Vagina (tissue), 2 donors: ENCODE data around the gene DOCK4. TPM values are rescaled to one million over a fixed set of nuclear protein-coding genes. Genes with fewer than 3 reads are reported as not detected.

Experiments
- DNase-seq, 2 donors: peaks; one replicate each; pipeline ENCODE4 v3.0.0-alpha.2; 2017; ENCODE audit errors: extremely low spot score in 2 of 2
- H3K27ac ChIP-seq: fragments of 200-600 bp; sonication (generic); one replicate; pipeline ENCODE4 v1.5.1; 2019
- H3K27me3 ChIP-seq: fragments of 200-600 bp; sonication (generic); one replicate; pipeline ENCODE4 v1.5.1; 2019
- H3K36me3 ChIP-seq, 2 donors: fragments of 200-600 bp; sonication (generic); one replicate each; pipeline ENCODE4 v1.5.1; 2017 to 2019
- H3K4me1 ChIP-seq: fragments of 200-600 bp; sonication (generic); one replicate; pipeline ENCODE4 v1.5.1; 2019
- H3K4me3 ChIP-seq, 2 donors: fragments of 200-600 bp; sonication (generic); 1 replicate in 1 of 2; 2 replicates in 1 of 2; pipeline ENCODE4 v1.5.1; 2016 to 2019
- H3K9me3 ChIP-seq: fragments of 200-600 bp; sonication (generic); one replicate; pipeline ENCODE4 v1.5.1; 2019
- POLR2A ChIP-seq, 2 donors: fragments of 450-650 bp; IDR thresholded peaks; one replicate each; pipeline ENCODE4 v1.6.1; 2017; ENCODE audit warnings: antibody characterized with exemption in 2 of 2, mild to moderate bottlenecking in 2 of 2, moderate library complexity in 2 of 2
- POLR2AphosphoS5 ChIP-seq, 2 donors: sonication (generic); formaldehyde crosslinking; IDR thresholded peaks; one replicate each; pipeline ENCODE4 v1.9.0; 2017; ENCODE audit warnings: antibody characterized with exemption in 2 of 2, mild to moderate bottlenecking in 2 of 2, low read depth in 1 of 2; ENCODE audit not compliant: insufficient read depth in 1 of 2
- intact Hi-C: fragments of 100-400 bp; cut with DNase I; formaldehyde crosslinking; loops from one replicate; pipeline ENCODE4 v1.15.1; 2023
- total RNA-seq: library from RNA; depleted of rRNA; stranded (reverse); fragments of >200 nt; gene quantifications from one replicate; pipeline ENCODE4 v1.2.3, GENCODE V29; 2016
- TF ChIP-seq, protein P1 (sequence below), 3 experiments: fragments of 450-650 bp in 2 of 3; fragments of 200-600 bp in 1 of 3; sonication (generic) in 1 of 3; IDR thresholded peaks; one replicate each; pipeline ENCODE4 v1.5.1; 2017 to 2019; ENCODE audit warnings: antibody characterized with exemption in 3 of 3, mild to moderate bottlenecking in 2 of 3, moderate library complexity in 2 of 3

DOCK4 gene
- total RNA-seq, 1 donor from 2014 or later = 40.3 TPM

GRCh38 chr7:112038353-112038752, 167.8 kb downstream of the DOCK4 start:
- H3K9me3 ChIP-seq = no peaks in the 10 kb centered on the region
- no peak for DNase-seq
- intact Hi-C loops = no loop called here

DNA sequence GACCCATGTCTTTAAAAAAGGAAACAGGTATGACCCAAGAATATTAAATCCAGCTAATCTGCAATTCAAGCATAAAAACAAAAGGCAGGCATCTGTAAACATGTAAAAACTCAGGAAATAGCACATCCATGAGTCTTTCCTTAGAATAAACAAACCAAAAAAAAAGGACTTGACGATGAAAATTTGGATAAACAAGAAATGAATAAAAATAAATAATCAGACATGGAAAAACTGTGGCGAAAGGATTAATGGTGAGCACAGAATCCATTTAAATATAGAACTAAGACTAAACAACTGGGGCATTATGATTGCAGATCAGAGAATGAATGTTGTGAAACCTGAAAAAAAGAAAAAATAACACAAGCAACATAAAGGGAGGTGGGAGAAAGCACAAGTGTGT, 170.1 kb downstream of the DOCK4 start:
- Histone ChIP-seq H3K4me3 (no peak overlapping the region), H3K27me3 (no peaks in the 10 kb centered on the region), H3K27ac (no peak overlapping the region), H3K9me3 (no peaks in the 10 kb centered on the region), H3K4me1 (no peaks in the 10 kb centered on the region), H3K36me3 (no peaks in the 10 kb centered on the region)
- intact Hi-C loops = no loop called here
- TF ChIP-seq, protein P1, sequence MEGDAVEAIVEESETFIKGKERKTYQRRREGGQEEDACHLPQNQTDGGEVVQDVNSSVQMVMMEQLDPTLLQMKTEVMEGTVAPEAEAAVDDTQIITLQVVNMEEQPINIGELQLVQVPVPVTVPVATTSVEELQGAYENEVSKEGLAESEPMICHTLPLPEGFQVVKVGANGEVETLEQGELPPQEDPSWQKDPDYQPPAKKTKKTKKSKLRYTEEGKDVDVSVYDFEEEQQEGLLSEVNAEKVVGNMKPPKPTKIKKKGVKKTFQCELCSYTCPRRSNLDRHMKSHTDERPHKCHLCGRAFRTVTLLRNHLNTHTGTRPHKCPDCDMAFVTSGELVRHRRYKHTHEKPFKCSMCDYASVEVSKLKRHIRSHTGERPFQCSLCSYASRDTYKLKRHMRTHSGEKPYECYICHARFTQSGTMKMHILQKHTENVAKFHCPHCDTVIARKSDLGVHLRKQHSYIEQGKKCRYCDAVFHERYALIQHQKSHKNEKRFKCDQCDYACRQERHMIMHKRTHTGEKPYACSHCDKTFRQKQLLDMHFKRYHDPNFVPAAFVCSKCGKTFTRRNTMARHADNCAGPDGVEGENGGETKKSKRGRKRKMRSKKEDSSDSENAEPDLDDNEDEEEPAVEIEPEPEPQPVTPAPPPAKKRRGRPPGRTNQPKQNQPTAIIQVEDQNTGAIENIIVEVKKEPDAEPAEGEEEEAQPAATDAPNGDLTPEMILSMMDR (IDR thresholded peaks at IDR 0.05) = no peak
- TF ChIP-seq POLR2A (IDR thresholded peaks at IDR 0.05) = no peak
- no peak for TF ChIP-seq POLR2AphosphoS5 (IDR thresholded peaks at IDR 0.05; ENCODE audit: insufficient read depth in 1 of 2, low read depth in 1 of 2)
- no peak for DNase-seq

More at GRCh38 chr7:112038353-112038752, 167.8 kb downstream of the DOCK4 start:
- TF ChIP-seq POLR2A (IDR thresholded peaks at IDR 0.05) (no peak), POLR2AphosphoS5 (IDR thresholded peaks at IDR 0.05; ENCODE audit: insufficient read depth in 1 of 2, low read depth in 1 of 2) (no peak)
- TF ChIP-seq, protein P1 (IDR thresholded peaks at IDR 0.05) = no peak
- Histone ChIP-seq H3K27ac (no peak overlapping the region), H3K36me3 (no peaks in the 10 kb centered on the region), H3K4me3 (no peak overlapping the region), H3K4me1 (no peaks in the 10 kb centered on the region), H3K27me3 (no peaks in the 10 kb centered on the region)

DNA sequence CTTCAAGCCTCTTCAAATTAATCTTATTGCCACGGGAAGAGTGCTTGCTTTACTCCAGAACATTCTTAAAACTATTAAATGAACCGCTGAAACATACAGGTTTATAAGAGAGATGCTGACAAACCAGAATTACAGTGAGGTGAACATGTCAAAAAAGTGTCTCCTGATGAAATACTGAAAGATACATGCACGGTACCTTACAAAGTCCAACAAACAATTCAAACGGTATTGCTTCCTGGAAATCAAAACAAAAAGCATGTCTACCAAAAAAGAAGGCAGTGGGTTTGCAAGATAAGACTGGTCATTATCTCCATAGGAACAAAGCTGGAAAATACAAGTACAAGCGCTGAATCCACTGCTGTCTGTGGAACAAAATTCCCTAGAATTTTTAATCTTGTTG, 174.5 kb downstream of the DOCK4 start:
- DNase-seq = no peak
- intact Hi-C loops = no loop called here
- Histone ChIP-seq H3K4me1 (no peaks in the 10 kb centered on the region), H3K27me3 (no peaks in the 10 kb centered on the region), H3K36me3 (no peaks in the 10 kb centered on the region), H3K27ac (no peak overlapping the region), H3K4me3 (no peak overlapping the region), H3K9me3 (no peaks in the 10 kb centered on the region)
- TF ChIP-seq, protein P1 (IDR thresholded peaks at IDR 0.05) = no peak
- TF ChIP-seq POLR2AphosphoS5 (IDR thresholded peaks at IDR 0.05; ENCODE audit: insufficient read depth in 1 of 2, low read depth in 1 of 2) = no peak
- TF ChIP-seq POLR2A (IDR thresholded peaks at IDR 0.05) = no peak

DNA sequence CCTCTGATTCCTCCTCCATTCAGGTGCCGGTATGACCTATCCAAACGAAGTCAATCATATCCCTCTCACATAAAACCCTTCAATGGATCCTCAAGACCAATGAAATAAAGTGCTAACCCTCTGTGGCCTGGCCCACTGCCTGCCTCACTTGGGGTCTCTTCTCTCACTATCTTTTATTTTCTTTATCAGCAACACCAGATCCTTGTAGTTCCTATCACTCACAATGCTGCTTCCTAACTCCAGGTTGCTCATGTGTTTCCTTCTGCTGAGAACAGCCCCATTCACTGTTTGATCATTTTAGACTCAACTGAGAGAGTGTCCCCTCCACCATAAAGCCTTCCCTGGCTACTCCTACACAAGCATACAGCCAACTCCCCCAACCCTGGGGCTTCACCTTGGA, 180.6 kb downstream of the DOCK4 start:
- no peaks in the 10 kb centered on the region for H3K9me3 ChIP-seq
- H3K27me3 ChIP-seq = no peaks in the 10 kb centered on the region
- H3K36me3 ChIP-seq = no peaks in the 10 kb centered on the region
- TF ChIP-seq, protein P1 (IDR thresholded peaks at IDR 0.05) = no peak
- TF ChIP-seq POLR2AphosphoS5 (IDR thresholded peaks at IDR 0.05; ENCODE audit: insufficient read depth in 1 of 2, low read depth in 1 of 2) = no peak
- no peak for TF ChIP-seq POLR2A (IDR thresholded peaks at IDR 0.05)
- no peak overlapping the region for H3K4me3 ChIP-seq
- no peak for DNase-seq
- H3K4me1 ChIP-seq = no peaks in the 10 kb centered on the region
- intact Hi-C loops = no loop called here
- no peak overlapping the region for H3K27ac ChIP-seq

- intact Hi-C loops = no loop called here
- no peaks in the 10 kb centered on the region for H3K9me3 ChIP-seq
- no peak overlapping the region for H3K27ac ChIP-seq
- TF ChIP-seq, protein P1 (IDR thresholded peaks at IDR 0.05) = no peak
- TF ChIP-seq POLR2A (IDR thresholded peaks at IDR 0.05) = no peak
- no peak for TF ChIP-seq POLR2AphosphoS5 (IDR thresholded peaks at IDR 0.05; ENCODE audit: insufficient read depth in 1 of 2, low read depth in 1 of 2)
- H3K4me3 ChIP-seq = no peak overlapping the region
- H3K27me3 ChIP-seq = no peaks in the 10 kb centered on the region
- DNase-seq = no peak
- no peaks in the 10 kb centered on the region for H3K36me3 ChIP-seq
- peaks cover 13% of the 10 kb centered on the region for H3K4me1 ChIP-seq
Observed at GRCh38 chr7:112023786-112024185, 182.4 kb downstream of the DOCK4 start.
